Chondrocyte (in vitro differentiated cells): ENCODE measurements around the gene HNRNPUL1. TPM values are rescaled to one million over a fixed set of nuclear protein-coding genes. Genes with fewer than 3 reads are reported as not detected.

Source experiments
- DNase-seq: peaks from one replicate; pipeline ENCODE4 v3.0.0; 2021; ENCODE audit warnings: mixed read lengths, low spot score
- H3K27ac Mint-ChIP-seq: one replicate; pipeline ENCODE4 v1.8.0; 2021; ENCODE audit warnings: mild to moderate bottlenecking, moderate library complexity, mixed read lengths; ENCODE audit not compliant: unreplicated experiment
- H3K27me3 Mint-ChIP-seq: 2 replicates; pipeline ENCODE4 v1.8.0; 2021; ENCODE audit warnings: low read depth, mixed read lengths
- H3K36me3 Mint-ChIP-seq: 2 replicates; pipeline ENCODE4 v1.8.0; 2021; ENCODE audit warnings: low read depth, mixed read lengths
- H3K4me1 Mint-ChIP-seq: 2 replicates; pipeline ENCODE4 v1.8.0; 2021; ENCODE audit warnings: low read depth, mild to moderate bottlenecking, mixed read lengths
- H3K4me3 Mint-ChIP-seq: one replicate; pipeline ENCODE4 v1.8.0; 2021; ENCODE audit warnings: mild to moderate bottlenecking, moderate library complexity, mixed read lengths; ENCODE audit not compliant: unreplicated experiment
- H3K9me3 Mint-ChIP-seq: 2 replicates; pipeline ENCODE4 v1.8.0; 2021; ENCODE audit warnings: low read depth, mixed read lengths
- CTCF ChIP-seq: fragments of 200-600 bp; sonication (generic); IDR thresholded peaks from 2 replicates; pipeline ENCODE4 v1.5.0; 2021; ENCODE audit warnings: antibody characterized with exemption, mild to moderate bottlenecking, moderate library complexity
- total RNA-seq: library from RNA; stranded (reverse); gene quantifications from 3 replicates; pipeline ENCODE4 v1.2.1, GENCODE V29; 2021

Gene HNRNPUL1
- total RNA-seq, 1 donor from 2014 or later: 158 TPM

- Mint-ChIP-seq H3K36me3 (peaks cover 29% of the 10 kb centered on the region), H3K27ac (peak overlapping the region; percentile 97), H3K9me3 (no peaks in the 10 kb centered on the region), H3K4me1 (peaks cover 55% of the 10 kb centered on the region), H3K4me3 (no peak overlapping the region), H3K27me3 (no peaks in the 10 kb centered on the region)
- DNase-seq: no peak
- TF ChIP-seq CTCF: no peak
Measured at GRCh38 chr19:41328842-41329225, 64.7 kb downstream of the HNRNPUL1 start.

DNA sequence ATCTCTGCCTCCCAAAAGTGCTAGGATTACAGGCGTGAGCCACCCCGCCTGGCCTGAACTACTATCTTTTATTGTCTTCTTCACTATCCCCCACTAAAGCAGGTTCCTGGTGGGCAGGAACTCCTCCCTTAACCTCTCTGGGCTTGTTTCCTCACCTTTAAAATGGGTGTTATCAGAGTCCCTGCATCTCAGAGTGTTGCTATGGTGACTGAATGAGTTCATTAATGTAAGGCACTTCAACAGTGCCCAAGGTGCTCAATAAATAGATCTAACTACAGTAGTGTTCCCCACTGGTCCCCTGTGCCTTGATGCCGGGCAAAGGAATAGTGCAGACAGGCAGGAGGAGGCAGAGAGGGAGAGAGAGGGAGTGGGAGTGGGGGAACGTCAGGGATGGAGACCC lies 66.3 kb downstream of the HNRNPUL1 start:
- Mint-ChIP-seq H3K27ac (no peak overlapping the region), H3K9me3 (no peaks in the 10 kb centered on the region), H3K4me3 (no peak overlapping the region), H3K27me3 (no peaks in the 10 kb centered on the region), H3K36me3 (peaks cover 29% of the 10 kb centered on the region), H3K4me1 (peaks cover 39% of the 10 kb centered on the region)
- TF ChIP-seq CTCF: no peak
- no peak for DNase-seq

- H3K27me3 Mint-ChIP-seq: no peaks in the 10 kb centered on the region
- no peak for DNase-seq
- peaks cover 35% of the 10 kb centered on the region for H3K4me1 Mint-ChIP-seq
- no peak overlapping the region for H3K27ac Mint-ChIP-seq
- peaks cover 30% of the 10 kb centered on the region for H3K36me3 Mint-ChIP-seq
- TF ChIP-seq CTCF: no peak
- H3K4me3 Mint-ChIP-seq: no peak overlapping the region
- H3K9me3 Mint-ChIP-seq: no peaks in the 10 kb centered on the region
Measured at GRCh38 chr19:41330946-41331678, 66.9 kb downstream of the HNRNPUL1 start.

DNA sequence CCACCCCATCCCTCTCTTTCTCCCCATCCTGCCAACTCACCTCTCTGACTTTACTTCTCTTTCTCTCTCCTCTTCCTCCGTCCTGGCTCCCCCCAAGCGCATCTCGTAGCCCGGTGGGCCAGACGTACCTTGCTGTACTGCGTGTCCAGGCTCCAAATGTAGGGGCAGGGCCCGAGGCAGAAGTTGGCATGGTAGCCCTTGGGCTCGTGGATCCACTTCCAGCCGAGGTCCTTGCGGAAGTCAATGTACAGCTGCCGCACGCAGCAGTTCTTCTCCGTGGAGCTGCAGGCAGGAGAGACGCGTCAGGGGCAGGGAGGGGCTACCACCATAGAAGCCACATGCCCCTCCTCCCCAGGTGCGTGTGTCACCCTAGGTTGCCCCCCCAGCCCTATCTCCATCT lies 67.8 kb downstream of the HNRNPUL1 start:
- Mint-ChIP-seq H3K27me3 (no peaks in the 10 kb centered on the region), H3K4me3 (no peak overlapping the region), H3K4me1 (peaks cover 26% of the 10 kb centered on the region), H3K36me3 (peaks cover 33% of the 10 kb centered on the region), H3K9me3 (no peaks in the 10 kb centered on the region), H3K27ac (no peak overlapping the region)
- no peak for TF ChIP-seq CTCF
- no peak for DNase-seq

GRCh38 chr19:41332468-41332867 lies 68.3 kb downstream of the HNRNPUL1 start:
- H3K27me3 Mint-ChIP-seq: no peaks in the 10 kb centered on the region
- H3K27ac Mint-ChIP-seq: no peak overlapping the region
- H3K4me3 Mint-ChIP-seq: no peak overlapping the region

More at GRCh38 chr19:41332468-41332867, 68.3 kb downstream of the HNRNPUL1 start:
- H3K36me3 Mint-ChIP-seq: peaks cover 34% of the 10 kb centered on the region
- peaks cover 23% of the 10 kb centered on the region for H3K4me1 Mint-ChIP-seq
- no peaks in the 10 kb centered on the region for H3K9me3 Mint-ChIP-seq
- no peak for TF ChIP-seq CTCF
- no peak for DNase-seq
